Neuronal stem cell (in vitro differentiated cells): ENCODE measurements around the gene PROSER3.

Experiments used
- DNase-seq: peaks from one replicate; pipeline ENCODE4 v3.0.0-alpha.2; 2013; ENCODE audit warnings: low spot score
- H2AFZ ChIP-seq: one replicate; pipeline ENCODE4 v1.6.1; 2013; ENCODE audit warnings: mild to moderate bottlenecking, low read length, inconsistent platforms
- H2AK5ac ChIP-seq: 2 replicates; pipeline ENCODE4 v1.6.1; 2013; ENCODE audit warnings: low read depth, mild to moderate bottlenecking, inconsistent platforms, low read length, moderate library complexity, mixed read lengths
- H2BK120ac ChIP-seq: 2 replicates; pipeline ENCODE4 v1.6.1; 2013; ENCODE audit warnings: low read depth, mild to moderate bottlenecking, inconsistent platforms, low read length, moderate library complexity, mixed read lengths
- H2BK12ac ChIP-seq: one replicate; pipeline ENCODE4 v1.6.1; 2013; ENCODE audit warnings: low read length, inconsistent platforms
- H2BK15ac ChIP-seq: 2 replicates; pipeline ENCODE4 v1.6.1; 2013; ENCODE audit warnings: mild to moderate bottlenecking, low read length, inconsistent platforms, mixed read lengths
- H2BK5ac ChIP-seq: one replicate; pipeline ENCODE4 v1.6.1; 2013; ENCODE audit warnings: inconsistent platforms, mild to moderate bottlenecking, low read length, moderate library complexity
- H3K14ac ChIP-seq: one replicate; pipeline ENCODE4 v1.6.1; 2013; ENCODE audit warnings: low read length, inconsistent platforms
- H3K18ac ChIP-seq: 2 replicates; pipeline ENCODE4 v1.6.1; 2013; ENCODE audit warnings: low read length, inconsistent platforms
- H3K23ac ChIP-seq: 2 replicates; pipeline ENCODE4 v1.6.1; 2013; ENCODE audit warnings: low read depth, mild to moderate bottlenecking, mixed read lengths, low read length, inconsistent platforms; ENCODE audit not compliant: poor library complexity
- H3K27ac ChIP-seq: replicated peaks from 3 replicates; pipeline ENCODE4 v1.5.1; 2013; ENCODE audit warnings: low read length, inconsistent platforms
- H3K27me3 ChIP-seq, 3 experiments: 2 replicates each; pipeline ENCODE4 v1.6.1; 2013; ENCODE audit warnings: low read length in 3 of 3, mild to moderate bottlenecking in 2 of 3, inconsistent platforms in 1 of 3, low read depth in 1 of 3, mixed read lengths in 1 of 3, moderate library complexity in 1 of 3; ENCODE audit not compliant: control insufficient read depth in 3 of 3, insufficient read depth in 3 of 3
- H3K36me3 ChIP-seq, 2 donors: replicated peaks in 1 of 2; 2 replicates each; pipeline ENCODE4 v1.6.1; 2013; ENCODE audit warnings: low read length in 2 of 2; ENCODE audit not compliant: control insufficient read depth in 2 of 2, insufficient read depth in 2 of 2
- H3K4ac ChIP-seq: 2 replicates; pipeline ENCODE4 v1.6.1; 2013; ENCODE audit warnings: inconsistent platforms, mild to moderate bottlenecking, low read length, moderate library complexity
- H3K4me1 ChIP-seq, 2 donors: 1 replicate in 1 of 2; 2 replicates in 1 of 2; pipeline ENCODE4 v1.6.1; 2013; ENCODE audit warnings: low read length in 2 of 2, low read depth in 1 of 2; ENCODE audit not compliant: control insufficient read depth in 2 of 2, insufficient read depth in 1 of 2
- H3K4me2 ChIP-seq: one replicate; pipeline ENCODE4 v1.6.1; 2013; ENCODE audit warnings: mild to moderate bottlenecking, low read length, inconsistent platforms; ENCODE audit not compliant: insufficient read depth, poor library complexity, severe bottlenecking
- H3K4me3 ChIP-seq, 2 donors: 2 replicates each; pipeline ENCODE4 v1.5.1; 2013; ENCODE audit warnings: low read length in 2 of 2, mild to moderate bottlenecking in 2 of 2, inconsistent platforms in 1 of 2, moderate library complexity in 1 of 2
- H3K79me1 ChIP-seq: one replicate; pipeline ENCODE4 v1.6.1; 2013; ENCODE audit warnings: low read depth, mild to moderate bottlenecking, inconsistent platforms, low read length, moderate library complexity
- H3K9ac ChIP-seq: one replicate; pipeline ENCODE4 v1.6.1; 2013; ENCODE audit warnings: mild to moderate bottlenecking, low read depth, low read length, inconsistent platforms; ENCODE audit not compliant: poor library complexity
- H3K9me3 ChIP-seq, 2 donors: replicated peaks in 1 of 2; 2 replicates each; pipeline versions ENCODE3 to v1.6.1; 2013; ENCODE audit warnings: low read length in 2 of 2, mild to moderate bottlenecking in 2 of 2, inconsistent platforms in 1 of 2, low read depth in 1 of 2, mixed read lengths in 1 of 2, moderate library complexity in 1 of 2; ENCODE audit not compliant: control insufficient read depth in 2 of 2, insufficient read depth in 1 of 2
- H4K8ac ChIP-seq: one replicate; pipeline ENCODE4 v1.6.1; 2013; ENCODE audit warnings: low read depth, mild to moderate bottlenecking, inconsistent platforms, low read length, moderate library complexity
- H4K91ac ChIP-seq: one replicate; pipeline ENCODE4 v1.6.1; 2013; ENCODE audit warnings: low read length, low read depth, mild to moderate bottlenecking, inconsistent platforms; ENCODE audit not compliant: poor library complexity
- WGBS, 2 donors: extraction: QIAGEN DNeasy Blood & Tissue Kit; methylation state at CpG; one replicate each; pipeline ENCODE4 v1.1.7; 2013; ENCODE audit warnings: missing lambda C conversion rate in 2 of 2, mixed read lengths in 1 of 2; ENCODE audit not compliant: insufficient read length in 2 of 2, insufficient replicate concordance in 1 of 2; ENCODE audit errors: extremely low coverage in 2 of 2; 5-methylcytosine and 5-hydroxymethylcytosine counted together

The PROSER3 gene

DNA sequence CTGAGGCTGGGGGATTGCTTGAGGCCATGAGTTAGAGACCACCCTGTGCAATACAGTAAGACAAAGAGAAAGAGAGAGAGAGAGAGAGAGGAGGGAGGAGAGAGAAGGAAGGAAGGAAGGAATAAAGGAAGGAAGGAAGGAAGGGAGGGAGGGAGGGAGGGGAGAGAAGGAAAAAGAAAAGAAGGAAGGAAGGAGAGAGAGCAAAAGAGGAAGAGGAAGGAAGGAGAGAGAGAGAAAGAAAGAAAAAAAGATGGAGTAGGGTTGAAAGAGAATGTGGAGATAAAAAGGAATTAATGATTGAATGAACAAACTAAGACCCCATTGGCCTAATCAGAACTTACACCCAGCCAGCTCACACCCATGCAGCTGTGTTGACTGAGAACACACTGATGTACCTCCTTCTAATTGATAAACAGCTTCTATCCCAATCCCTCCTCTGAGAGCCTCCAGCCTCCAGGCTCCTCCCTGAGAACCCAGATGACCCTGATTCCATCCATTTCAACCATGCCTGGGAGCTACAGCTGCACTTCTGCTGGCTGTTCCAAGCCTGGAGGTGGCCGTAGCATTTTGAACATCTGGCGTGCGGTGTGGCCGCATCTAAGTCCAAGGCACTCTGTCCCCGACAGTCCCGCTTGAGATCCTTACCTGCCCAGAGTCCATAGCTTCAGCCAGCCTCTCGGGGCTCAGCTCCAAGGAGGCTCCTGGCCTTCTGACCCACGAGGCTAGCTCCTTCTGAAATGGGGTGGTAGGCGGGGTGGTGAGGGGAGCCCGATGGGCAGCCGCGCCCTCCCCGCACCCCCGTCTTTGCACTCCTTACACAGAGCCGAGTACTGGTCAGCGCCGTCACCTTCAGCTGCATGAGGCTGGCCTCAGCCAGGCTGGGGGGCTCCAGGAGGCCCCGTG, 53.6 kb downstream of the PROSER3 start:
- no peak for DNase-seq
- Histone ChIP-seq H3K79me1 (peaks cover 1% of the 10 kb centered on the region), H3K18ac (peak overlapping the region; percentile 76), H2AK5ac (no peak overlapping the region), H3K9ac (peak overlapping the region; percentile 44), H3K4me1 (no peaks in the 10 kb centered on the region), H3K36me3 (no peaks in the 10 kb centered on the region), H3K9me3 (no peaks in the 10 kb centered on the region), H3K14ac (peak overlapping the region; percentile 71), H2BK15ac (peak overlapping the region; percentile 49), H3K27me3 (peaks cover 0 to 11% (median 0%) of the 10 kb centered on the region in 3 experiments), H3K27ac (no peak overlapping the region), H2BK12ac (no peak overlapping the region), H3K23ac (peak overlapping the region; percentile 65), H3K4ac (no peak overlapping the region), H2BK120ac (no peak overlapping the region), H4K8ac (no peak overlapping the region), H4K91ac (no peak overlapping the region), H3K4me3 (no peak overlapping the region), H2BK5ac (peak overlapping the region; percentile 66), H2AFZ (no peak overlapping the region), H3K4me2 (no peak overlapping the region)
- no CpG with 5 or more reads among the region's 18 CpGs for WGBS, 2 donors

DNA sequence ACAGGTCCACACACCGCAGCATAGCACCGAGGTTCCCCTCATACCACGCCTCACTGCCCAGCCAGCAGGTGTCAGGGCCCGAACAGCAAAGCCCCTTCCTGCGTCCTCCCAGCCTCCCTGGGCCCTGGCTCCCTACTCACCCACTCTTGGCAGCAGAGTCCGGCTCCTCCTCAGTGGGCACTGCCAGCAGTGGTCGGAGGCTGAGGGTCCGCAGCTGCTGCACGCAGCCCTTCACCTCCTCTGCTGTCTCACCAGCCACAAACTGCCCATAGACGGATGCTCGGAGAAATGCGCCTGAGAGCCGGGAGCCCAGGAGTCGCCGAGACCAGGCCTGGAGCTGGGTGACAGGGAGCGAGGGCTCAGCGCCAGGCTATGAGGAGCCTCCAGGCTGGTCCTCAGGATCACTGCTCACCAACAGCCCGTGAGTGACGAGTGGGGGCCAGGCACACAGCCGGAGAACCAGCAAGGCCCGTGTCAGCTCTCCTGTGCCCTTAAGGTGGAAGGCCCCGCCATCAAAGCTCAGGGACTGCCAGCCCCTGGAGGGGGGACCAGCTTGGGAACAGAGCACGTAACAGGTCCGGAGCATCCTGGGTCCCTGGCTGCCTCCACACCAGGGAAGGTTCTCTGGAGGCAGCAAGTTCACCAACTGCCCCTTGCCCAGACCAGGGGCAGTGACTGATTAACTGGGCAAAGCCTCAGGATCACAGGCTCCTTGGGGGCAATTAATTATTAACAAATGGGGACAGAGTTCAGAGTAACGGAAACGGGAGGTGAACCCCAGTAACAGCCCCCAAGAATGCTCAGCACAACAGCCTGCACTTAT, 54.5 kb downstream of the PROSER3 start, which contains the start of gene PRODH2:
TSS of gene PRODH2 (minus strand) at position 626 of the 823 bp plus-strand sequence. CDS start at position 586, 40 bp downstream.
- Histone ChIP-seq H3K79me1 (no peaks in the 10 kb centered on the region), H3K4me1 (no peaks in the 10 kb centered on the region), H2BK15ac (peak within 1 kb of the TSS; percentile 49), H2AK5ac (peak within 1 kb of the TSS; percentile 21), H3K9ac (peak within 1 kb of the TSS; percentile 44), H3K27ac (no peak within 1 kb of the TSS), H2AFZ (no peak within 1 kb of the TSS), H3K9me3 (no peaks in the 10 kb centered on the region), H4K91ac (no peak within 1 kb of the TSS), H3K27me3 (peaks cover 0 to 11% (median 0%) of the 10 kb centered on the region in 3 experiments), H3K14ac (peak within 1 kb of the TSS; percentile 71), H4K8ac (peak within 1 kb of the TSS; percentile 17), H2BK120ac (no peak within 1 kb of the TSS), H3K4me3 (no peak within 1 kb of the TSS), H3K4me2 (no peak within 1 kb of the TSS), H2BK12ac (peak within 1 kb of the TSS; percentile 73), H3K18ac (peak within 1 kb of the TSS; percentile 76), H3K23ac (peak within 1 kb of the TSS; percentile 73), H3K36me3 (no peaks in the 10 kb centered on the region), H3K4ac (no peak within 1 kb of the TSS), H2BK5ac (peak within 1 kb of the TSS; percentile 66)
- WGBS, 2 donors = no CpG with 5 or more reads among the region's 26 CpGs
- DNase-seq = no peak

- no peak overlapping the region for H4K8ac ChIP-seq
- H3K23ac ChIP-seq = no peak overlapping the region
- DNase-seq = no peak
- no peak overlapping the region for H4K91ac ChIP-seq
- no peak overlapping the region for H3K18ac ChIP-seq
- no peak overlapping the region for H3K4me2 ChIP-seq
- H3K9me3 ChIP-seq = no peaks in the 10 kb centered on the region
- no peaks in the 10 kb centered on the region for H3K4me1 ChIP-seq
- no peak overlapping the region for H3K27ac ChIP-seq
- WGBS, 2 donors = no CpG with 5 or more reads among the region's 11 CpGs
- no peak overlapping the region for H3K14ac ChIP-seq
- peaks cover 0 to 11% (median 0%) of the 10 kb centered on the region in 3 experiments for H3K27me3 ChIP-seq
- H3K4me3 ChIP-seq = no peak overlapping the region
- no peak overlapping the region for H3K4ac ChIP-seq
- H2BK120ac ChIP-seq = no peak overlapping the region
- H2AFZ ChIP-seq = no peak overlapping the region
- H2BK5ac ChIP-seq = no peak overlapping the region
- no peak overlapping the region for H2BK15ac ChIP-seq
- no peaks in the 10 kb centered on the region for H3K36me3 ChIP-seq
- no peak overlapping the region for H2BK12ac ChIP-seq
- no peak overlapping the region for H2AK5ac ChIP-seq
- no peaks in the 10 kb centered on the region for H3K79me1 ChIP-seq
- no peak overlapping the region for H3K9ac ChIP-seq
Measured at GRCh38 chr19:35813043-35813890, 55.3 kb downstream of the PROSER3 start.
